K562 (cell line): ENCODE measurements around the gene CASP2. TPM values are rescaled to one million over a fixed set of nuclear protein-coding genes. Genes with fewer than 3 reads are reported as not detected.

ENCODE experiments used
- ETV1 ChIP-seq: fragments of 450-650 bp; conservative IDR thresholded peaks from 2 replicates; pipeline ENCODE4 v1.6.1; 2016; ENCODE audit warnings: missing genetic modification characterization, control low read depth, low read depth, missing compliant biosample characterization
- FOSL1 ChIP-seq: fragments of 200-800 bp; sonication (Bioruptor generic); conservative IDR thresholded peaks from 2 replicates; pipeline ENCODE4 v1.6.1; 2016; ENCODE audit warnings: missing genetic modification characterization, missing compliant biosample characterization
- FOXJ3 ChIP-seq: sonication (generic); formaldehyde crosslinking; IDR thresholded peaks from 2 replicates; pipeline ENCODE4 v1.4.0; 2020; ENCODE audit warnings: mild to moderate bottlenecking, missing genetic modification reagents
- GATAD2B ChIP-seq: fragments of 450-650 bp; IDR thresholded peaks from 2 replicates; pipeline ENCODE4 v1.6.1; 2017; ENCODE audit warnings: mild to moderate bottlenecking, borderline replicate concordance
- KAT2B ChIP-seq: IDR thresholded peaks from one replicate; pipeline ENCODE4 v1.6.1; 2012; ENCODE audit warnings: low read depth, mild to moderate bottlenecking, control low read depth, inconsistent platforms, low read length, moderate library complexity
- KAT8 ChIP-seq: fragments of 450-650 bp; IDR thresholded peaks from 2 replicates; pipeline ENCODE4 v1.6.1; 2016; ENCODE audit warnings: low read depth, mild to moderate bottlenecking
- KLF1 ChIP-seq: fragments of 450-650 bp; IDR thresholded peaks from 2 replicates; pipeline ENCODE4 v1.6.1; 2016; ENCODE audit warnings: missing genetic modification characterization, missing compliant biosample characterization
- NEUROD1 ChIP-seq: fragments of 150-350 bp; IDR thresholded peaks from 2 replicates; pipeline ENCODE4 v1.6.1; 2014; ENCODE audit warnings: borderline replicate concordance, low read length, low read depth; ENCODE audit not compliant: partially characterized antibody
- NFIX ChIP-seq: fragments of 250-450 bp; sonication (Bioruptor Pico); IDR thresholded peaks from 2 replicates; pipeline ENCODE4 v1.4.0; 2020; ENCODE audit warnings: low read depth, mild to moderate bottlenecking, moderate library complexity
- NKRF ChIP-seq: fragments of 450-650 bp; IDR thresholded peaks from 2 replicates; pipeline ENCODE4 v1.6.1; 2016; ENCODE audit warnings: borderline replicate concordance
- POLR2AphosphoS2 ChIP-seq: IDR thresholded peaks from 2 replicates; pipeline ENCODE4 v1.6.1; 2012; ENCODE audit warnings: low read length, improper control_type of control experiment
- POLR3A ChIP-seq: IDR thresholded peaks from 2 replicates; pipeline ENCODE4 v1.6.1; 2011; ENCODE audit warnings: borderline replicate concordance, mild to moderate bottlenecking, moderate library complexity; ENCODE audit not compliant: insufficient read length, insufficient read depth; ENCODE audit errors: extremely low read depth
- RAD21 ChIP-seq, 2 experiments: fragments of 250-450 bp in 1 of 2; fragments of 450-650 bp in 1 of 2; sonication (Bioruptor Pico) in 1 of 2; formaldehyde crosslinking in 1 of 2; IDR thresholded peaks in 1 of 2; conservative IDR thresholded peaks in 1 of 2; 2 replicates each; pipeline versions ENCODE4 v1.4.0 to v1.8.0; 2020 to 2022; ENCODE audit warnings: mild to moderate bottlenecking in 2 of 2, moderate library complexity in 1 of 2
- RAD51 ChIP-seq: fragments of 450-650 bp; IDR thresholded peaks from 2 replicates; pipeline ENCODE4 v1.7.1; 2016; ENCODE audit warnings: low read depth, mild to moderate bottlenecking, borderline replicate concordance
- RBM22 ChIP-seq: fragments of 200-400 bp; formaldehyde crosslinking; IDR thresholded peaks from 2 replicates; pipeline ENCODE4 v1.6.1; 2018; ENCODE audit warnings: low read length, low read depth; ENCODE audit not compliant: poor library complexity, severe bottlenecking
- TCF7 ChIP-seq: sonication (generic); IDR thresholded peaks from 2 replicates; pipeline ENCODE4 v1.6.1; 2016; ENCODE audit warnings: antibody characterized with exemption, borderline replicate concordance
- ZNF398 ChIP-seq: fragments of 250-450 bp; sonication (Bioruptor Pico); IDR thresholded peaks from 2 replicates; pipeline ENCODE4 v1.8.0; 2021; ENCODE audit warnings: moderate library complexity, mild to moderate bottlenecking, inconsistent platforms
- ZNF436 ChIP-seq: fragments of 250-450, 450-650 bp; sonication (Bioruptor Pico); formaldehyde crosslinking; IDR thresholded peaks from 2 replicates; pipeline ENCODE4 v1.7.0; 2020; ENCODE audit warnings: mild to moderate bottlenecking
- ZNF512 ChIP-seq: IDR thresholded peaks from 2 replicates; pipeline ENCODE4 v1.6.1; 2016; ENCODE audit warnings: missing genetic modification characterization, missing compliant biosample characterization
- ZNF778 ChIP-seq: fragments of 450-650 bp; formaldehyde crosslinking; IDR thresholded peaks from 2 replicates; pipeline ENCODE4 v1.4.0; 2020; ENCODE audit warnings: mild to moderate bottlenecking, moderate library complexity
- polyA plus RNA-seq, 8 experiments: library from polyadenylated mRNA; depleted of rRNA in 4 of 8; stranded (reverse) in 5 of 8; unstranded in 3 of 8; fragments of >200 nt; fragmentation: Nextera tagmentation in 2 of 8; fragmentation: Illumina TruSeq in 1 of 8; extraction: Ambion mirVana in 2 of 8; extraction: Trizol in 1 of 8; gene quantifications; 2 replicates each; pipeline versions ENCODE4 v1.2.1 to v1.2.3, GENCODE V29; 2011 to 2014; ENCODE audit warnings: inconsistent platforms in 1 of 8, missing spikeins in 1 of 8
- total RNA-seq, 7 experiments: library from RNA; depleted of rRNA in 6 of 7; stranded (reverse); fragments of >200 nt in 6 of 7; fragmentation: Illumina TruSeq in 2 of 7; extraction: Trizol in 2 of 7; gene quantifications; 2 replicates each; pipeline versions ENCODE4 v1.2.1 to v1.2.3, GENCODE V29; 2011 to 2021; ENCODE audit warnings: low replicate concordance in 1 of 7

Gene CASP2
- total and polyA plus RNA-seq, 9 of the 15 experiments (the other 6 are each of a cell fraction or from before 2014, with no cell fraction given), result 18.8 to 64.9 (median 24.1) TPM

- TF ChIP-seq RAD21 (CRISPR knock-in tag; conservative IDR thresholded peaks at IDR 0.05 in 1 of 2, IDR thresholded peaks at IDR 0.05 in 1 of 2), result no peak; a peak in 1 of 4 replicates
- peak; percentile 59 for TF ChIP-seq KAT2B
- no peak for TF ChIP-seq FOXJ3 (CRISPR knock-in tag)
- TF ChIP-seq POLR3A, result no peak
- no peak for TF ChIP-seq ZNF778 (CRISPR knock-in tag)
- TF ChIP-seq ZNF436 (CRISPR knock-in tag), result no peak
- TF ChIP-seq ZNF512, result no peak
- no peak for TF ChIP-seq KAT8
- no peak for TF ChIP-seq RBM22
- no peak for TF ChIP-seq FOSL1 (tag)
- TF ChIP-seq KLF1 (tag), result peak; percentile 59; the same call in 1 of the 2 replicates
- TF ChIP-seq ZNF398, result no peak
- TF ChIP-seq ETV1 (tag), result peak; percentile 52
- TF ChIP-seq TCF7, result 0 out of 2 replicates have a peak, but pooled peaks have one; percentile 75
- TF ChIP-seq POLR2AphosphoS2, result peak; percentile 63; the same call in 1 of the 2 replicates
- peak; percentile 69; the same call in 1 of the 2 replicates for TF ChIP-seq NKRF
- peak; percentile 58 for TF ChIP-seq NEUROD1
- no peak for TF ChIP-seq NFIX
- TF ChIP-seq RAD51, result no peak; the same call in 1 of the 2 replicates
- TF ChIP-seq GATAD2B, result peak; percentile 67
Measured at GRCh38 chr7:143287935-143288826, at the start of gene CASP2 (continued).
